Measurements from ENCODE around the gene SLC39A11.
"Not testable (repeated sequence)": the region's sequence is repeated elsewhere in the genome, so short reads cannot be mapped to it uniquely, and the experiment has no call there.

SLC39A11 gene

GRCh38 chr17:72999474-72999873, 93.0 kb downstream of the SLC39A11 start:
- not testable (repeated sequence) for DNase-seq

GRCh38 chr17:72998343-72998742, 94.1 kb downstream of the SLC39A11 start:
- DNase-seq = no peak

- DNase-seq = no peak
Measured at GRCh38 chr17:72997559-72997958, 94.9 kb downstream of the SLC39A11 start.

GRCh38 chr17:72996791-72997190, 95.7 kb downstream of the SLC39A11 start:
- no peak for DNase-seq

GRCh38 chr17:72995008-72995656, 97.4 kb downstream of the SLC39A11 start:
- no peak for DNase-seq

- not testable (repeated sequence) for DNase-seq
Measured at GRCh38 chr17:72992783-72993467, 99.6 kb downstream of the SLC39A11 start.

GRCh38 chr17:72991651-72992050, 100.8 kb downstream of the SLC39A11 start:
- DNase-seq = no peak

- no peak for DNase-seq
Measured at GRCh38 chr17:72989074-72989610, 103.3 kb downstream of the SLC39A11 start.

- no peak for DNase-seq
Measured at GRCh38 chr17:72988451-72988850, 104.0 kb downstream of the SLC39A11 start.

GRCh38 chr17:72987166-72987565, 105.3 kb downstream of the SLC39A11 start:
- DNase-seq = no peak

- DNase-seq = peak; percentile 57
Measured at GRCh38 chr17:72985882-72986720, 106.4 kb downstream of the SLC39A11 start.

GRCh38 chr17:72984926-72985325, 107.6 kb downstream of the SLC39A11 start:
- no peak for DNase-seq

GRCh38 chr17:72984145-72984925, 108.2 kb downstream of the SLC39A11 start:
- DNase-seq = no peak

- no peak for DNase-seq
Measured at GRCh38 chr17:72982680-72983079, 109.8 kb downstream of the SLC39A11 start.

- DNase-seq = no peak
Measured at GRCh38 chr17:72978593-72979218, 113.8 kb downstream of the SLC39A11 start.

- no peak for DNase-seq
Measured at GRCh38 chr17:72977771-72978417, 114.6 kb downstream of the SLC39A11 start.

GRCh38 chr17:72976971-72977770, 115.3 kb downstream of the SLC39A11 start:
- DNase-seq = no peak

GRCh38 chr17:72975509-72975908, 117.0 kb downstream of the SLC39A11 start:
- DNase-seq = no peak

GRCh38 chr17:72974605-72975232, 117.8 kb downstream of the SLC39A11 start:
- DNase-seq = no peak
